ENCODE data around the gene MAMLD1. TPM values are rescaled to one million over a fixed set of nuclear protein-coding genes. Genes with fewer than 3 reads are reported as not detected.
A peak's percentile ranks its signal among the peaks of the same experiment; 100 is the strongest.

MAMLD1 gene
- total RNA-seq, 4 donors from 2014 or later = 1.2 to 2.0 (median 1.6) TPM

- ATAC-seq (peak; percentile 38 to 51), DNase-seq (peak; percentile 29 to 65)
- Histone ChIP-seq H3K36me3 (no peaks in the 10 kb centered on the region), H3K9me3 (no peaks in the 10 kb centered on the region), H3K4me1 (peaks cover 0 to 9% of the 10 kb centered on the region in 2 donors), H3K27ac (peak overlapping the region; percentile 79 to 89 (median 85)), H3K4me3 (peak overlapping the region; percentile 67 to 93 (median 71)), H3K27me3 (no peaks in the 10 kb centered on the region)
- intact Hi-C loops (cut with DNase I; ENCODE audit: low total_unique reads) (loop anchor here (1.0 to 10.0 kb wide), 6 partner anchors 121 to 431 kb away; partner anchors contain the start of genes EOLA2 and MTMR1), in situ Hi-C loops (cut with MboI; ENCODE audit: low sequenced_read_pairs in 4 of 4) (loop anchor here in 2 of 4 donors (25.0 kb wide), 1 partner anchor 403 kb away; no protein-coding TSS in a partner anchor)
- TF ChIP-seq, protein P1, sequence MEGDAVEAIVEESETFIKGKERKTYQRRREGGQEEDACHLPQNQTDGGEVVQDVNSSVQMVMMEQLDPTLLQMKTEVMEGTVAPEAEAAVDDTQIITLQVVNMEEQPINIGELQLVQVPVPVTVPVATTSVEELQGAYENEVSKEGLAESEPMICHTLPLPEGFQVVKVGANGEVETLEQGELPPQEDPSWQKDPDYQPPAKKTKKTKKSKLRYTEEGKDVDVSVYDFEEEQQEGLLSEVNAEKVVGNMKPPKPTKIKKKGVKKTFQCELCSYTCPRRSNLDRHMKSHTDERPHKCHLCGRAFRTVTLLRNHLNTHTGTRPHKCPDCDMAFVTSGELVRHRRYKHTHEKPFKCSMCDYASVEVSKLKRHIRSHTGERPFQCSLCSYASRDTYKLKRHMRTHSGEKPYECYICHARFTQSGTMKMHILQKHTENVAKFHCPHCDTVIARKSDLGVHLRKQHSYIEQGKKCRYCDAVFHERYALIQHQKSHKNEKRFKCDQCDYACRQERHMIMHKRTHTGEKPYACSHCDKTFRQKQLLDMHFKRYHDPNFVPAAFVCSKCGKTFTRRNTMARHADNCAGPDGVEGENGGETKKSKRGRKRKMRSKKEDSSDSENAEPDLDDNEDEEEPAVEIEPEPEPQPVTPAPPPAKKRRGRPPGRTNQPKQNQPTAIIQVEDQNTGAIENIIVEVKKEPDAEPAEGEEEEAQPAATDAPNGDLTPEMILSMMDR (IDR thresholded peaks at IDR 0.05 in 4 of 5, conservative IDR thresholded peaks at IDR 0.05 in 1 of 5) = peak; percentile 55 to 78 (median 66)
- peak; percentile 46 to 56 for TF ChIP-seq POLR2A (IDR thresholded peaks at IDR 0.05)
Measured at GRCh38 chrX:150365051-150365989, 2.2 kb downstream of the MAMLD1 start.

- Histone ChIP-seq H3K27me3 (no peaks in the 10 kb centered on the region), H3K36me3 (no peaks in the 10 kb centered on the region), H3K27ac (peak overlapping the region; percentile 79 to 89 (median 85)), H3K9me3 (no peaks in the 10 kb centered on the region), H3K4me1 (peaks cover 0 to 6% of the 10 kb centered on the region in 2 donors), H3K4me3 (peak overlapping the region; percentile 67 to 93 (median 71))
- in situ Hi-C loops (cut with MboI; ENCODE audit: low sequenced_read_pairs in 4 of 4) (loop anchor here in 2 of 4 donors (25.0 kb wide), 1 partner anchor 404 kb away; no protein-coding TSS in a partner anchor), intact Hi-C loops (cut with DNase I; ENCODE audit: low total_unique reads) (loop anchor here (1.0 to 10.0 kb wide), 6 partner anchors 120 to 431 kb away; partner anchors contain the start of genes EOLA2 and MTMR1)
- ATAC-seq = no peak
- no peak for TF ChIP-seq POLR2A (IDR thresholded peaks at IDR 0.05)
- TF ChIP-seq, protein P1 (IDR thresholded peaks at IDR 0.05 in 4 of 5, conservative IDR thresholded peaks at IDR 0.05 in 1 of 5) = no peak
- peak in 1 of 2 donors; percentile 20 for DNase-seq
Measured at GRCh38 chrX:150365990-150366911, 3.1 kb downstream of the MAMLD1 start.

GRCh38 chrX:150366951-150367545 is 3.9 kb downstream of the MAMLD1 start:
- no peak for ATAC-seq
- Histone ChIP-seq H3K4me3 (peak overlapping the region in 3 of 4 donors; percentile 68 to 93 (median 74)), H3K9me3 (no peaks in the 10 kb centered on the region), H3K27me3 (no peaks in the 10 kb centered on the region), H3K4me1 (no peaks in the 10 kb centered on the region), H3K27ac (peak overlapping the region; percentile 79 to 89 (median 85)), H3K36me3 (no peaks in the 10 kb centered on the region)
- intact Hi-C loops (cut with DNase I; ENCODE audit: low total_unique reads) (loop anchor here (10.0 kb wide), 5 partner anchors 152 to 432 kb away; partner anchors contain the start of genes EOLA2 and MTMR1), in situ Hi-C loops (cut with MboI; ENCODE audit: low sequenced_read_pairs in 4 of 4) (loop anchor here in 2 of 4 donors (25.0 kb wide), 1 partner anchor 405 kb away; no protein-coding TSS in a partner anchor)
- TF ChIP-seq, protein P1 (IDR thresholded peaks at IDR 0.05 in 4 of 5, conservative IDR thresholded peaks at IDR 0.05 in 1 of 5) = no peak
- no peak for TF ChIP-seq POLR2A (IDR thresholded peaks at IDR 0.05)
- no peak for DNase-seq

All from gastrocnemius medialis (tissue), 4 donors.